Transverse colon (tissue), 4 donors: Measurements from ENCODE around the gene MTREX. TPM values are rescaled to one million over a fixed set of nuclear protein-coding genes. Genes with fewer than 3 reads are reported as not detected.

Experiments used
- DNase-seq: peaks from one replicate; pipeline ENCODE4 v3.0.0-alpha.2; 2019
- H3K27ac ChIP-seq, 4 donors: fragments of 200-600 bp; sonication (generic); 2 replicates each; pipeline ENCODE4 v1.5.1; 2016 to 2018; ENCODE audit warnings: inconsistent platforms in 4 of 4
- H3K27me3 ChIP-seq: fragments of 200-600 bp; sonication (generic); 2 replicates; pipeline ENCODE4 v1.5.1; 2017; ENCODE audit warnings: inconsistent platforms
- H3K36me3 ChIP-seq, 4 donors: fragments of 200-600 bp; sonication (generic); 2 replicates each; pipeline ENCODE4 v1.5.1; 2017 to 2019; ENCODE audit warnings: inconsistent platforms in 4 of 4
- H3K4me1 ChIP-seq, 4 donors: fragments of 200-600 bp; sonication (generic); 2 replicates each; pipeline ENCODE4 v1.5.1; 2017 to 2020; ENCODE audit warnings: inconsistent platforms in 4 of 4
- H3K4me3 ChIP-seq, 4 donors: fragments of 200-600 bp; sonication (generic); 1 replicate in 1 of 4; 2 replicates in 3 of 4; pipeline versions ENCODE4 v1.5.1 to v1.6.1; 2017 to 2019; ENCODE audit warnings: inconsistent platforms in 4 of 4
- H3K9me3 ChIP-seq, 2 donors: fragments of 200-600 bp; sonication (generic); 2 replicates each; pipeline ENCODE4 v1.5.1; 2017 to 2019; ENCODE audit warnings: inconsistent platforms in 2 of 2
- CTCF ChIP-seq, 5 experiments: fragments of 200-600 bp in 3 of 5; fragments of 450-650 bp in 2 of 5; sonication (generic) in 3 of 5; IDR thresholded peaks; 1 replicate in 2 of 5; 2 replicates in 3 of 5; pipeline ENCODE4 v1.5.1; 2016 to 2017; ENCODE audit warnings: antibody characterized with exemption in 5 of 5, inconsistent platforms in 3 of 5, mild to moderate bottlenecking in 2 of 5, moderate library complexity in 1 of 5
- EP300 ChIP-seq: sonication (generic); formaldehyde crosslinking; IDR thresholded peaks from one replicate; pipeline ENCODE4 v1.6.1; 2017; ENCODE audit warnings: antibody characterized with exemption, low read depth
- POLR2A ChIP-seq: fragments of 450-650 bp; IDR thresholded peaks from one replicate; pipeline ENCODE4 v1.6.1; 2016; ENCODE audit warnings: antibody characterized with exemption, mild to moderate bottlenecking, moderate library complexity
- POLR2AphosphoS5 ChIP-seq, 3 donors: sonication (generic); formaldehyde crosslinking; IDR thresholded peaks; one replicate each; pipeline ENCODE4 v1.6.1; 2016; ENCODE audit warnings: antibody characterized with exemption in 3 of 3
- WGBS, 2 donors: methylation state at CpG; one replicate each; pipeline ENCODE4 v1.1.5; 2018; ENCODE audit warnings: low coverage in 1 of 2; 5-methylcytosine and 5-hydroxymethylcytosine counted together
- in situ Hi-C, 4 donors: fragments of 200-750 bp; cut with MboI; loops; one replicate each; pipeline versions ENCODE4 v1.15.0 to v1.15.1; 2017; ENCODE audit warnings: low sequenced_read_pairs in 3 of 4, low pct_ligation_motif_present in 1 of 4, low pct_unique_long_range_greater_than_20kb in 1 of 4
- intact Hi-C: fragments of 100-400 bp; cut with DNase I; formaldehyde crosslinking; loops from one replicate; pipeline ENCODE4 v1.15.1; 2023; ENCODE audit warnings: low total_unique reads
- total RNA-seq, 4 donors: library from RNA; depleted of rRNA; stranded (reverse); fragments of >200 nt; gene quantifications; one replicate each; pipeline ENCODE4 v1.1.0, GENCODE V29; 2016

Gene MTREX
- total RNA-seq, 4 donors from 2014 or later, result 29.5 to 85.9 (median 65.5) TPM

DNA sequence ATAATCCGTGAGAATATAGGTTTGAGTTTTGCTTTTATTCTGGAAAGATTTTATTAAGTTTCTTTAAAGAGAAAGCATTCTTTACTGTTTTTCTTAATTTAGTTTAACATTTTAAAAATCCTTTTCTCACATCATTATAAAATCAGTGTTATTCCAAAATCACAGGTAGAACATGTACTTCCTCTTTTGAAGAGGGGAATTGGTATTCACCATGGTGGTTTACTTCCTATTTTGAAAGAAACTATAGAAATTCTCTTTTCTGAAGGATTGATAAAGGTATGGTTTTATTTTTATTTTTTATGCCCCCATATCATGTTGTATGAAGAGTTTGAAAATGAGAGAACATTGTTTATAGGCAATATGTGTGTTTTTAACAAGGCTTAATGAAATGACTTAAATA is 43.0 kb downstream of the MTREX start:
- DNase-seq, result no peak
- no peak overlapping the region for H3K27ac ChIP-seq
- 82 to 87% methylated on average over 1 of the region's 1 CpG for WGBS, 2 donors
- H3K4me1 ChIP-seq, result no peaks in the 10 kb centered on the region
- H3K4me3 ChIP-seq, result no peak overlapping the region
- no peaks in the 10 kb centered on the region for H3K9me3 ChIP-seq
- H3K27me3 ChIP-seq, result no peaks in the 10 kb centered on the region
- in situ Hi-C loops, result no loop called here
- H3K36me3 ChIP-seq, result peaks cover 0 to 70% (median 32%) of the 10 kb centered on the region in 4 donors
- intact Hi-C loops, result no loop called here
- no peak for TF ChIP-seq CTCF (IDR thresholded peaks at IDR 0.05)
- no peak for TF ChIP-seq EP300
- no peak for TF ChIP-seq POLR2A
- no peak for TF ChIP-seq POLR2AphosphoS5 (IDR thresholded peaks at IDR 0.05)

DNA sequence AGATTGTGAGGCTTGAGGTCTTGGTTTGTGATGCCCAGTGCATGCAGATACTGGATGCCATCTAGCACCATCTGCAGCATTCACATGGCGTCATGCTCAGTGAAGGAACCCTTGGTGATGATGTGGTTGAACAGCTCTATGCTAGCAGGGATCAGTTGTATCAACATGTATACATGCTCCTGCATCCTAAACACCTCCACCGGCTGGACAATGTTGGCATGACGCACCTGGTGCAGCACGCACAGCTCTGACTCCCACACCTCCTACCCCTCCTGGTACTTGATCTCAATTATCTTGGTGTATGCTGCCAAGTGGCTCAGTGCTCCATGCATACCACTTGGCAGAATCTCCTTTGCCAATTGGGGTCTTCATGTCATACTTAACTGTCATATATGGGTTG is 49.1 kb downstream of the MTREX start:
- WGBS, 2 donors, result 98% methylated on average over 4 of the region's 4 CpGs; no CpG with 5 or more reads in 1 of the 2 donors
- in situ Hi-C loops (no loop called here), intact Hi-C loops (no loop called here)
- Histone ChIP-seq H3K4me1 (no peaks in the 10 kb centered on the region), H3K36me3 (peaks cover 0 to 45% (median 10%) of the 10 kb centered on the region in 4 donors), H3K9me3 (no peaks in the 10 kb centered on the region), H3K27me3 (no peaks in the 10 kb centered on the region), H3K27ac (no peak overlapping the region), H3K4me3 (no peak overlapping the region)
- TF ChIP-seq EP300 (no peak), POLR2AphosphoS5 (IDR thresholded peaks at IDR 0.05) (no peak), POLR2A (no peak), CTCF (IDR thresholded peaks at IDR 0.05) (no peak)
- no peak for DNase-seq

DNA sequence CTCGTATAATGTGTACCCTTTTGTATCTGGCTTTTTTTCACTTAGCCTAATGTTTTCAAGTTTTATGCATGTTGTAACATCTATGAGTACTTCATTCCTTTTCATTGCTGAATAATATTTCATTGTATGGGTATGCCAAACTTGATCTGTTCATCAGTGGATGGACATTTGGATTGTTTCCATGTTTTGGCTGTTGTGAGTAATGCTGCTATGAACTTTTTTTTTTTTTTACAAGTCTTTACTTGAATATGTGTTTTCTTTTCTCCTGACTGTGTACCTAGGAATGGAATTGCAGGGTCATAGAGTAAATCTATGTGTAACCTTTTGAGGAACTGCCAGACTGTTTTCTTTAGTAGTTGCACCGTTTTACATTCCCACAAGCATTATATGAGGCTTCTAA is 52.4 kb downstream of the MTREX start:
- Histone ChIP-seq H3K4me1 (peaks cover 0 to 9% (median 0%) of the 10 kb centered on the region in 4 donors), H3K9me3 (no peaks in the 10 kb centered on the region), H3K36me3 (peaks cover 0 to 19% (median 3%) of the 10 kb centered on the region in 4 donors), H3K27me3 (no peaks in the 10 kb centered on the region), H3K4me3 (no peak overlapping the region), H3K27ac (no peak overlapping the region)
- intact Hi-C loops (no loop called here), in situ Hi-C loops (no loop called here)
- DNase-seq, result no peak
- TF ChIP-seq CTCF (IDR thresholded peaks at IDR 0.05) (no peak), POLR2A (no peak), POLR2AphosphoS5 (IDR thresholded peaks at IDR 0.05) (no peak), EP300 (no peak)
- WGBS, 2 donors, result 80 to 88% methylated on average over 2 of the region's 2 CpGs

DNA sequence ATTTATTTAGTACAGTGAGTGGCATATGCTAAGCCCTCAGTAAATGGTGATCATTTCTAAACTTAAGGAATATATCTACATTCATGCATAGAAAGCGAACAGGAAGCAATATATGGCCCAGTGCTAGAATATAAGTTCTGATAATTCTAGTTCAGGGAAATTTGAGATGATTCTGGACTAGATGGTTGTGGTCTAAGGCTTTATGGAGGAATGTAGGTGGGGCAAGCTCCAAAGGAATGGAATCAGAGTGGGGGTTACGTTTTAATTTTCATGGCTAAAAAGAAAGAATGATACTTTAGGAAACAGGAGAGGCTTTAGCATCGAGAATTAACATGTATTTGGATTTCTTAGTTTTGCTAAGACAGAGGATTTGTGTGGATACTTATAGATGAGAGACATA is 56.1 kb downstream of the MTREX start:
- WGBS, 2 donors, result 90 to 95% methylated on average over 3 of the region's 3 CpGs
- TF ChIP-seq EP300 (no peak), POLR2AphosphoS5 (IDR thresholded peaks at IDR 0.05) (no peak), POLR2A (no peak), CTCF (IDR thresholded peaks at IDR 0.05) (no peak)
- Histone ChIP-seq H3K9me3 (no peaks in the 10 kb centered on the region), H3K4me1 (peaks cover 0 to 9% (median 0%) of the 10 kb centered on the region in 4 donors), H3K36me3 (peaks cover 0 to 36% (median 5%) of the 10 kb centered on the region in 4 donors), H3K27me3 (no peaks in the 10 kb centered on the region), H3K27ac (no peak overlapping the region), H3K4me3 (no peak overlapping the region)
- in situ Hi-C loops (no loop called here), intact Hi-C loops (no loop called here)
- DNase-seq, result no peak
